Mesendoderm (in vitro differentiated cells): ENCODE results near the gene C16orf82.

Source experiments
- DNase-seq: peaks from one replicate; pipeline ENCODE4 v3.0.0; 2013
- H2AK5ac ChIP-seq: 2 replicates; pipeline ENCODE4 v1.6.1; 2013; ENCODE audit warnings: low read length, inconsistent platforms
- H2BK120ac ChIP-seq: 2 replicates; pipeline ENCODE4 v1.6.1; 2013; ENCODE audit warnings: low read depth, mild to moderate bottlenecking, low read length, moderate library complexity, mixed read lengths
- H2BK15ac ChIP-seq: replicated peaks from 2 replicates; pipeline ENCODE4 v1.6.1; 2013; ENCODE audit warnings: low read depth, mild to moderate bottlenecking, moderate library complexity
- H2BK5ac ChIP-seq: 2 replicates; pipeline ENCODE4 v1.6.1; 2013; ENCODE audit warnings: low read length, inconsistent platforms
- H3K18ac ChIP-seq: 2 replicates; pipeline ENCODE4 v1.6.1; 2013; ENCODE audit warnings: mild to moderate bottlenecking, low read length, mixed read lengths
- H3K23ac ChIP-seq: one replicate; pipeline ENCODE4 v1.6.1; 2013; ENCODE audit warnings: low read length
- H3K27ac ChIP-seq: 2 replicates; pipeline ENCODE4 v1.5.1; 2013; ENCODE audit warnings: low read depth, mild to moderate bottlenecking, inconsistent platforms, low read length, moderate library complexity
- H3K27me3 ChIP-seq: 2 replicates; pipeline ENCODE4 v1.6.1; 2013; ENCODE audit warnings: low read length, control low read depth, mild to moderate bottlenecking, inconsistent platforms; ENCODE audit not compliant: insufficient read depth, poor library complexity
- H3K36me3 ChIP-seq: 2 replicates; pipeline ENCODE4 v1.6.1; 2013; ENCODE audit warnings: low read length, inconsistent platforms; ENCODE audit not compliant: control insufficient read depth, insufficient read depth
- H3K4ac ChIP-seq: one replicate; pipeline ENCODE4 v1.6.1; 2013; ENCODE audit warnings: low read depth, mild to moderate bottlenecking, low read length, moderate library complexity
- H3K4me1 ChIP-seq: 2 replicates; pipeline ENCODE4 v1.6.1; 2013; ENCODE audit warnings: low read depth, low read length, inconsistent platforms; ENCODE audit not compliant: control insufficient read depth
- H3K4me2 ChIP-seq: 2 replicates; pipeline ENCODE4 v1.6.1; 2013; ENCODE audit warnings: low read length
- H3K4me3 ChIP-seq: 2 replicates; pipeline ENCODE4 v1.5.1; 2013; ENCODE audit warnings: mild to moderate bottlenecking, low read length
- H3K56ac ChIP-seq: one replicate; pipeline ENCODE4 v1.6.1; 2013; ENCODE audit warnings: low read length
- H3K79me1 ChIP-seq: 2 replicates; pipeline ENCODE4 v1.6.1; 2013; ENCODE audit warnings: low read length, inconsistent platforms
- H3K79me2 ChIP-seq: 2 replicates; pipeline ENCODE4 v1.6.1; 2013; ENCODE audit warnings: mild to moderate bottlenecking, low read length; ENCODE audit not compliant: control insufficient read depth, insufficient read depth
- H3K9ac ChIP-seq: 2 replicates; pipeline ENCODE4 v1.6.1; 2013; ENCODE audit warnings: low read length, inconsistent platforms
- H4K5ac ChIP-seq: one replicate; pipeline ENCODE4 v1.6.1; 2013; ENCODE audit warnings: low read length
- H4K8ac ChIP-seq: one replicate; pipeline ENCODE4 v1.6.1; 2013; ENCODE audit warnings: low read depth, mild to moderate bottlenecking, control low read depth, low read length, moderate library complexity
- WGBS: extraction: QIAGEN DNeasy Blood & Tissue Kit; methylation state at CpG from one replicate; pipeline ENCODE4 v1.1.7; 2013; ENCODE audit warnings: low lambda C conversion rate, missing lambda C conversion rate; ENCODE audit not compliant: insufficient coverage; ENCODE audit errors: extremely low coverage; 5-methylcytosine and 5-hydroxymethylcytosine counted together

C16orf82 gene

GRCh38 chr16:27028591-27029110 lies 38.1 kb upstream of the C16orf82 start:
- Histone ChIP-seq H4K8ac (no peak overlapping the region), H2AK5ac (no peak overlapping the region), H3K4me3 (no peak overlapping the region), H3K4ac (no peak overlapping the region), H3K79me1 (no peaks in the 10 kb centered on the region), H3K4me1 (no peaks in the 10 kb centered on the region), H3K27ac (no peak overlapping the region), H4K5ac (no peak overlapping the region), H3K4me2 (no peak overlapping the region), H2BK15ac (no peak overlapping the region), H3K36me3 (no peaks in the 10 kb centered on the region), H3K27me3 (no peaks in the 10 kb centered on the region), H3K9ac (no peak overlapping the region), H3K79me2 (no peaks in the 10 kb centered on the region), H2BK120ac (no peak overlapping the region), H3K18ac (no peak overlapping the region), H3K23ac (no peak overlapping the region), H2BK5ac (no peak overlapping the region), H3K56ac (no peak overlapping the region)
- WGBS = no CpG with 5 or more reads among the region's 7 CpGs
- DNase-seq = no peak

DNA sequence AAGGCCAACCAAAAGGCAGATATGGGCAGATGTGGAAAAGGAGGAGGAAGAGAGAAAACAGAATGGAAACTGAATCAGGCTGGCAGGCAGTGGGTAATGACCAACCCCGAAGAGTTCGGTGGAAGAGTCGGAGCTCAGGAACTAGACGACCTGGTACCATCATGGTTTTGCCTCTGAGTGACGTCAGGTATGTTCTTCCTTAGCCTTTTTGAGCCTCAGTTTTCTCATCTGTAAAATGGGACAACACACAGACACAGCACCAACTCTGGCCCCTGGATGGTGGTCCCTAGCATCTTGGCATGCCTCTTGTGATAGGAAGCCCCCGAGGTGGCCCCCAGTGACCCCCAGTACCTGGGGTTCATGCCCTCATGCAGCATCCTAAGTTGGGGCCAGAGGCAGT lies 37.2 kb upstream of the C16orf82 start:
- H4K8ac ChIP-seq = no peak overlapping the region
- no peak overlapping the region for H3K4me3 ChIP-seq
- no peak overlapping the region for H3K56ac ChIP-seq
- DNase-seq = no peak
- no peaks in the 10 kb centered on the region for H3K79me2 ChIP-seq
- no peak overlapping the region for H2AK5ac ChIP-seq
- no peak overlapping the region for H3K27ac ChIP-seq
- H3K4ac ChIP-seq = no peak overlapping the region
- WGBS = no CpG with 5 or more reads among the region's 6 CpGs
- no peak overlapping the region for H2BK5ac ChIP-seq
- no peak overlapping the region for H3K18ac ChIP-seq
- no peak overlapping the region for H4K5ac ChIP-seq
- no peak overlapping the region for H3K9ac ChIP-seq
- H2BK120ac ChIP-seq = no peak overlapping the region
- no peaks in the 10 kb centered on the region for H3K36me3 ChIP-seq
- H3K79me1 ChIP-seq = no peaks in the 10 kb centered on the region
- no peaks in the 10 kb centered on the region for H3K4me1 ChIP-seq
- no peak overlapping the region for H2BK15ac ChIP-seq
- no peak overlapping the region for H3K23ac ChIP-seq
- no peak overlapping the region for H3K4me2 ChIP-seq
- H3K27me3 ChIP-seq = no peaks in the 10 kb centered on the region

GRCh38 chr16:27033281-27033979 lies 33.3 kb upstream of the C16orf82 start:
- Histone ChIP-seq H2AK5ac (no peak overlapping the region), H3K4me3 (no peak overlapping the region), H3K36me3 (no peaks in the 10 kb centered on the region), H3K9ac (no peak overlapping the region), H3K79me1 (no peaks in the 10 kb centered on the region), H2BK120ac (no peak overlapping the region), H3K4me1 (no peaks in the 10 kb centered on the region), H3K79me2 (no peaks in the 10 kb centered on the region), H3K18ac (no peak overlapping the region), H3K4me2 (no peak overlapping the region), H3K56ac (no peak overlapping the region), H3K4ac (no peak overlapping the region), H3K27ac (no peak overlapping the region), H2BK5ac (no peak overlapping the region), H4K8ac (no peak overlapping the region), H2BK15ac (no peak overlapping the region), H3K27me3 (no peaks in the 10 kb centered on the region), H4K5ac (no peak overlapping the region), H3K23ac (no peak overlapping the region)
- WGBS = no CpG with 5 or more reads among the region's 12 CpGs
- DNase-seq = no peak

GRCh38 chr16:27040732-27041131 lies 26.0 kb upstream of the C16orf82 start:
- H3K9ac ChIP-seq = no peak overlapping the region
- no peak for DNase-seq
- no peaks in the 10 kb centered on the region for H3K79me1 ChIP-seq
- no peak overlapping the region for H3K23ac ChIP-seq
- no peak overlapping the region for H4K5ac ChIP-seq
- no peak overlapping the region for H4K8ac ChIP-seq
- no peak overlapping the region for H3K18ac ChIP-seq
- H2AK5ac ChIP-seq = no peak overlapping the region
- no peak overlapping the region for H3K27ac ChIP-seq
- no peak overlapping the region for H3K4me3 ChIP-seq
- WGBS = no CpG with 5 or more reads among the region's 23 CpGs
- no peak overlapping the region for H3K4ac ChIP-seq
- H3K36me3 ChIP-seq = no peaks in the 10 kb centered on the region
- H3K56ac ChIP-seq = no peak overlapping the region
- H2BK5ac ChIP-seq = no peak overlapping the region
- no peak overlapping the region for H2BK15ac ChIP-seq
- H3K4me1 ChIP-seq = no peaks in the 10 kb centered on the region
- H3K79me2 ChIP-seq = no peaks in the 10 kb centered on the region
- H3K4me2 ChIP-seq = no peak overlapping the region
- H2BK120ac ChIP-seq = no peak overlapping the region
- no peaks in the 10 kb centered on the region for H3K27me3 ChIP-seq

- no peak overlapping the region for H3K23ac ChIP-seq
- H3K9ac ChIP-seq = no peak overlapping the region
- no peaks in the 10 kb centered on the region for H3K36me3 ChIP-seq
Observed at GRCh38 chr16:27046958-27047518, 19.7 kb upstream of the C16orf82 start.

GRCh38 chr16:27048316-27048715 lies 18.4 kb upstream of the C16orf82 start:
- no peak overlapping the region for H3K23ac ChIP-seq
- H3K4me3 ChIP-seq = no peak overlapping the region
- no peak overlapping the region for H3K27ac ChIP-seq
- no peaks in the 10 kb centered on the region for H3K36me3 ChIP-seq
- no peak overlapping the region for H2BK120ac ChIP-seq
- no peak overlapping the region for H4K8ac ChIP-seq
- no peak overlapping the region for H3K4me2 ChIP-seq
- no CpG with 5 or more reads among the region's 7 CpGs for WGBS
- no peak overlapping the region for H3K4ac ChIP-seq
- no peak overlapping the region for H2BK15ac ChIP-seq
- no peak overlapping the region for H2BK5ac ChIP-seq
- no peak overlapping the region for H2AK5ac ChIP-seq
- DNase-seq = no peak
- no peaks in the 10 kb centered on the region for H3K79me2 ChIP-seq
- H4K5ac ChIP-seq = no peak overlapping the region
- H3K4me1 ChIP-seq = no peaks in the 10 kb centered on the region
- H3K9ac ChIP-seq = no peak overlapping the region
- H3K79me1 ChIP-seq = no peaks in the 10 kb centered on the region
- no peaks in the 10 kb centered on the region for H3K27me3 ChIP-seq
- no peak overlapping the region for H3K18ac ChIP-seq
- H3K56ac ChIP-seq = no peak overlapping the region

More at GRCh38 chr16:27046958-27047518, 19.7 kb upstream of the C16orf82 start:
- no peaks in the 10 kb centered on the region for H3K79me2 ChIP-seq
- no peaks in the 10 kb centered on the region for H3K79me1 ChIP-seq
- H2AK5ac ChIP-seq = no peak overlapping the region
- H2BK120ac ChIP-seq = no peak overlapping the region
- H4K5ac ChIP-seq = no peak overlapping the region
- no peak overlapping the region for H3K4ac ChIP-seq
- H2BK15ac ChIP-seq = no peak overlapping the region
- no peaks in the 10 kb centered on the region for H3K4me1 ChIP-seq
- no peak overlapping the region for H3K4me2 ChIP-seq
- no peak overlapping the region for H3K4me3 ChIP-seq
- H3K56ac ChIP-seq = no peak overlapping the region
- H3K27ac ChIP-seq = no peak overlapping the region
- no peak overlapping the region for H2BK5ac ChIP-seq
- no peak overlapping the region for H4K8ac ChIP-seq
- H3K18ac ChIP-seq = no peak overlapping the region
- no peaks in the 10 kb centered on the region for H3K27me3 ChIP-seq
- DNase-seq = no peak
